T1000 (cell line): Measurements from ENCODE around the gene ANKMY1.
"Not testable (repeated sequence)": the region's sequence is repeated elsewhere in the genome, so short reads cannot be mapped to it uniquely, and the experiment has no call there.

Experiments
- DNase-seq: peaks from one replicate; lab custom pipeline; 2025; ENCODE audit warnings: mixed read lengths; lab: John Stamatoyannopoulos, UW

The ANKMY1 gene

GRCh38 chr2:240554767-240555493 is 2.9 kb downstream of the ANKMY1 start:
- DNase-seq: no peak

- DNase-seq: no peak
Measured at GRCh38 chr2:240553956-240554480, 3.8 kb downstream of the ANKMY1 start.

DNA sequence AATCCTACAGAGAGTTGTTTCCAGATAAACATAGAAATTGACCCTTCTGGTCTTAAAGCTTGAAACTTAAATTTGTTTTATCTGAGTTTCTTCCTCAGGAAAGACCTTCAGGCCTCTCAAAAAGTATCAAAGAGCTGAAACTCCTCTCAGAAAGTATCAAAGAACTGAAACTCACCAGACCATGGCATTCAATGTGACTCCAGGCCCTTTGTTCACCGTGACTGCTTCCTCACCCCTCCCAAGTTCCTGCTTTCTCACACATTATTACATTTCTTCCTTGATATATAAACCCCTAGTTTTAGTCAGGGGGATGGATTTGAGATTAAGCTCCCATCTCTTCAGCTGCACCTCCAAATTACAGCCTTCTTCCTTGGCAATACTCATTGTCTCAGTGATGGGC is 6.0 kb downstream of the ANKMY1 start:
- DNase-seq: no peak

DNA sequence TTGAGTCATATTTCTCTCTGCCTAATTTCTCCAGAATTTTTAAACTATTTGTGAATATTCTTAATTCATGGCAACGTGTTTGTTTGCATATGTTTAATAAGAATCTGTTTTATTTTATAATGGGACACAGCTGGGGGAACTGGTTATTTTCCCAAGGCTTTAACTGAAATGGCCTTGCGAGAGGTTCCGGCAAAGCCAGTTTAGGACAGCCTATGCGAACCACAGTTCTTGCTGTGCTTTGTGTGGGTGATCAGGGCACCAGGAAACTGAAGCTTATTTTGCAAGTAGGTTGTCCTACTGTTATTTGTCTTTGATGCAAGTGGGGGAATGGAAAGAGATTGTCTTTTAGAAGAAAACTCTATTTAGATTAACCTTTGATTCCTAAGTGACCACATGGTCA is 6.5 kb downstream of the ANKMY1 start:
- no peak for DNase-seq

- DNase-seq: no peak
Measured at GRCh38 chr2:240539906-240540305, 17.9 kb downstream of the ANKMY1 start.

GRCh38 chr2:240539101-240539500 is 18.7 kb downstream of the ANKMY1 start:
- not testable (repeated sequence) for DNase-seq

- no peak for DNase-seq
Measured at GRCh38 chr2:240538031-240538780, 19.6 kb downstream of the ANKMY1 start.

- no peak for DNase-seq
Measured at GRCh38 chr2:240532031-240532775, 25.6 kb downstream of the ANKMY1 start.

- DNase-seq: no peak
Measured at GRCh38 chr2:240531038-240531437, 26.8 kb downstream of the ANKMY1 start.

GRCh38 chr2:240530181-240530580 is 27.6 kb downstream of the ANKMY1 start:
- DNase-seq: no peak

GRCh38 chr2:240529344-240529999 is 28.3 kb downstream of the ANKMY1 start:
- DNase-seq: no peak

GRCh38 chr2:240528406-240529040 is 29.3 kb downstream of the ANKMY1 start:
- no peak for DNase-seq

GRCh38 chr2:240527153-240527750 is 30.5 kb downstream of the ANKMY1 start:
- DNase-seq: no peak

DNA sequence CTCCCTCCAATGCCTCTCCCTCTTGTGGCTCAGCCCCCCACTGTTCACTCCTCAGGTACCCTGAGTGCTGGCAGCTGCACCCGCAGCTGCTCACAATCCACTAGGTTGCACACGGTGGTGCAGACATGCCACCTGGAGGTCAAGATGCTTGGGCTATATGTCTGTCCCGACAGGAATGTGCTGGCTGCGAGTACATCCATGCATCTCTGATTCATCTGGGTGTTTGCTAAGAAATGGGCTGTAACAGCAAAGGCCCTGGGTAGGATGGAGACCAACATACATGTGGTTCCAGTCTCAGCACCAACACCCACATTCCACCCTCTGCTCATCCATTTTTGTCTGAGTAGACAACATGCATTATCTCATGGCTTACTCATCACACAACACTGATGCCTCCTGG is 31.3 kb downstream of the ANKMY1 start:
- DNase-seq: no peak

GRCh38 chr2:240525802-240526201 is 32.0 kb downstream of the ANKMY1 start:
- no peak for DNase-seq

DNA sequence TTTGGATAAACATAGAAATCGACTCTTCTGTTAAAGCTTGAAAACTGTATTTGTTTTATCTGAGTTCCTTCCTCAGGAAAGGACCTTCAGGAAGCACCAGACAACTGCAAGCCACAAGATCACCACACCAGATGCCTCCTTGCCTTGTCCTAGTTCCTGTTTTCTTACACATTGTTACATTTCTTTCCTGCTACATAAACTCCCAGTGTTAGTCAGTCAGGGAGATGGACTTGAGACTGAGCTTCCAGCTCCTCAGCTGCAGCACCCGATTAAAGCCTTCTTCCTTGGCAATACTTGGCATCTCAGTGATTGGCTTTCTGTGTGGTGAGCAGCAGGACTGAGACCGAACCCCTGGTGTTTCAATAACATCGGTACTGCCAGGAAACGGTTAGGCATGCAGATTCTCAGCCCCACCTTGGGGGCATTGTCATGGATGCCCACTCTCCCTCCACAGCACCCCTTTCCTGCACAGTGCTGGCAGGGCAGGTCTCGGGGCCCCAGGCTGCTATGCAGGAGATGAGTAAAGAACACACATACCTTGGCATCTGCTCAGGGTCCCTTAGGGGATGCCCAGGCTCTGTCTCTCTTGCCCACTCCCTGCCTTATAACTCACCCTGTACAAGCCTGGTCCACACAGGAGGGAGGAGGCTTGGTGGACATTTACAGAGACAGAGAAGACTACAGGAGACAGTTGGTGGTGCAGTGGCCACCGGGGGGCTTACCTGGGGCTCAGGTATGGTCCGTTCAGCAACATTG is 32.6 kb downstream of the ANKMY1 start:
- no peak for DNase-seq

- no peak for DNase-seq
Measured at GRCh38 chr2:240523451-240524281, 34.1 kb downstream of the ANKMY1 start.

DNA sequence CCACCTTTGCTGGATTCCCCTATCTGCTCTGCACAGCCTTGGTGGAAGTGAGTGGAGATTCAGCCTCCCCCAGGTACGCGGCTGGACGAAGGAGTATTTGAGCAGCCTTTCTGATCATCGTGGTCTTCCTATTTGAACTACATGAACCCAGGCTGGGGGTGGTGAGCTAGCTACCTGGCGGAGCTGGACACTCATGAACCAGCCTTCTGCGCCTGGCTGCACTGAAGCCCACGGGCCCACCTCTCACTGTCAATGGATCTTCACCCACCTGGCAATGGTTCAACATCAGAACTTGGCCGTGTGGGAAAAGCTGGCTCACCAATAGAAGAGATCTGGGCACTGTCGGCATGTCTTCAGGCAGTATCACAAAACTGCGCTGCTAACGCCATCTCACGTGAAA is 35.4 kb downstream of the ANKMY1 start:
- no peak for DNase-seq

- not testable (repeated sequence) for DNase-seq
Measured at GRCh38 chr2:240521885-240522284, 35.9 kb downstream of the ANKMY1 start.
